ENCODE measurements around the gene RIOX2.
"Not testable (repeated sequence)": the region's sequence is repeated elsewhere in the genome, so short reads cannot be mapped to it uniquely, and the experiment has no call there.

RIOX2 gene

DNA sequence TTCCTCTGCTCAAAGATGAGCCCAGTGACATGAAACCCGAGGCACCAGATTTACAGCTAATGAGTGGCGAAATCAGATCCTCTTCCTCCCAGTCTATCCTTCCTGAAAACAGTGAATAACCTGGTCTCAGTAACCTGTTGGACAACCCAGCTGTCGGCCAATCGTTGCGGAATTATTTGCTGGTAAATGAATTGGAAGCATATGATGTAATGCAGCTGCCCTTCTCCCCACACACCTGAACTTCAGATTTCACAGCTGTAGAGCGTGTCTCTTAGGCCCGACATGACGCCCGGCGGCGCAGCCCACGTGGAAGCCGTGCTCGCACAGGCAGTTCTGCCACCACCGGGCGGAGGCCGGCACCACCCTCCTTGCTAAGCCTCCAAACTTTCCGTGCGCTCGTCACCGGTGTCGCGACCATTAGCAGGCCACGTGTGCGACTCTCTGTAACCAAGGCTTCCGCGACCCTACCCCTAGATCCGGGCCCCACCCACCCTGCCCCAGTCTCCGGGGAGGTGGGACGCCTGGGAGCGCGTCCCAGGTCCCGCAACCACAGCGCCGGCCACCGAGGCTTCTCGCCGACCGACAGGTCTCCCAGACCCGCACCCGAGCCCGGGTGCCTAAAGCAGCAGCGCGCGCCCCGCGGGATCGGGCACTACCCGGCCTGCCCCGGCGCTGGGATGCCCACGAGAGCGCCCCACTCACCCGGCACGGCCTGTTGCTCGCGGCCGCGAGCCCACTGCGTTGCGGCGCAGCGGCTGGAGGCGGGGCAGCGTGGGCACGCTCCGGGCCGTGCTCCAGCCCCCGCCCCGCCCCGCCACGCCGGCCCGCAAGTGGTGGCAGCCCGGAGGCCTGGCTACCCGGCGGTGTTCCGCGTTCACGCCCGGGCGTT is at the start of gene RIOX2:
TSS of gene RIOX2 (minus strand) at position 753 of the 889 bp plus-strand sequence. CDS start 4,838 bp downstream, outside the sequence.
- peak; percentile 73 to 76 for DNase-seq

DNA sequence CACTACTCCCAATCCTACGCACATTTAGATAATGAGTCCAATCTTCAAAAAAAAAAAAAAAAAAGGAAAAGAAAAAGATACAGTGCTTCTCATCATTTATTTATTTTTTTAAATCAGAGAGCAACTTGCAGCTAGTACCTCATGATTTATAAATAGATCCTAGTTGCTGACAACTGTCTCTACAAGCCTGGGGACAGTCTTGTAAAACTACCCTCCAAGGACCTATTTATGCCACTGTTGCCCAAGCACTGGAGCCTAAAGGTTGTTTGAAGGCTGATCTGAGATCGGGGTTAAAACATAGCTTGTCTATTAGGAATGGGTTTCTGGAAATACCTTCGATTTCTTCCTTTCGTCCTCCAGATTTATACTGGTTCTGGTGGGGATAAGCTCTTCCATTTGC is 48.2 kb upstream of the RIOX2 start:
- no peak for DNase-seq

DNA sequence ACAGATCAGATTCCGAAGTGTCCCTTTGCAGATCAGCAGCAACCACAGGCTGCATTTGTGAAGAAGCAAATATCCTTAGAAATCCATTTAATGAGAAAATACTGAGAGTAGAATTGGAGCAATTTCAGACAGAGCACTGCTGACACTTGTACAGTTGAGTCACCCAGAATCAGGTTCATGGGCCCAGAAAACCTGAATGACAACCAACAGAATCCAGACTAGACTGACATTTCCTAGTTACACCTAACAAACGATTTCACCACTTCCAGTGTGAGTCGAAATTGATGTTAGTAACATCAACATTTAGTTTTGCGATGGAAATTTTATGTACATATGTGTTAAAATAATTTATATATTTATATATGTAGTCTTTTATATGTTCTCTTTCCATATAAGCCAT is 46.1 kb upstream of the RIOX2 start:
- DNase-seq, result no peak

DNA sequence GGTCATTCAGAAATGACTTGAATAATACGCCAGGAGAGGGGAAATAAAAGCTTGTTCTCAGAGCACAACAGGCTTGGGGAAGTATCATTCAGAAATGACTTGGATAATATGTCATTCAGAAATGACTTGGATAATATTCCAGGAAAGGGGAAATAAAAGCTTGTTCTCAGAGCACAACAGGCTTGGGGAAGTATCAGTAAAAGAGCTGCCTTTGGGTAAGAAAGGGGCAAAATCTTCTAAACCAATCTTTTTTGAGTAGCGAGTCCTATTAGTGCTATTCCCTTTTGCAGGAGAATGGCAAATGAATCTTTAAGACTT is 42.0 kb upstream of the RIOX2 start:
- DNase-seq, result no peak

DNA sequence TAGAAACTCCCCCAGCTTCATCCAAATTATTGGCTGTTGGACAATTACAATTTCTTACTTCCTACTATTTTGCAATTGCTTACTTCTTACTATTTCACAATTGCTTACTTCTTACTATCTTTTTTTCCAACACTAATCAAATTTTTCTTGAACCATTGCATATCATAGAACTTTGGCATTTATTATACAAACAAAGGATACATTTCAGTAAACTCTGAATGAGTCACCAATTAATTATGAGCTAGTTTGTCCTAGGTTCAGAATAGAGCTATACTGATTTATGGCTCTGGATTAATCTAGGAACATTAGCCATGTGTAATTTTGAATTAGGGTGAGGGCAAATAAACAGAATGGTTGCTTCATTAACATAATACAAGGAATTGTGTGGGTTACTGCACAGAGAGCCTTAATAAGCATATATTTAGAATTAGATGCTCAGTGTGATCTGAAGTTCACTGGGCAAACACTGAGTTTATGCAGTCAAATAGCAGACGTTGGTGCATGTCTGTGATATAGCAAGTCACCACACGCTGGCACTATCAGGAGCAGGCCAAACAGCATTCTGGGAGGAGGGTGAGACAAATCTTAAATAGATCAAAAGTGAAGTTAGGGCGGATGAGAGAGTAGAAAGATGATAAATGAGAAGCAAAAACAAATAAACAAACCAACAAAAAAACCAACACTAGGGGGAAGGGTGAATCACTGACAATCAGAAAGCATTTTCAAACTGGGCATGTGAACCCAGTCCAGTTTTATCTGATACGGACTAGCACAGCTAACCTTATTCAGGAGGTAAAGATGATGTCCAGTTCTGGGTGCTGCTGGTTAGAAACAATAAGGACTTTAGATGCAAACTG is 41.4 kb upstream of the RIOX2 start:
- no peak for DNase-seq

DNA sequence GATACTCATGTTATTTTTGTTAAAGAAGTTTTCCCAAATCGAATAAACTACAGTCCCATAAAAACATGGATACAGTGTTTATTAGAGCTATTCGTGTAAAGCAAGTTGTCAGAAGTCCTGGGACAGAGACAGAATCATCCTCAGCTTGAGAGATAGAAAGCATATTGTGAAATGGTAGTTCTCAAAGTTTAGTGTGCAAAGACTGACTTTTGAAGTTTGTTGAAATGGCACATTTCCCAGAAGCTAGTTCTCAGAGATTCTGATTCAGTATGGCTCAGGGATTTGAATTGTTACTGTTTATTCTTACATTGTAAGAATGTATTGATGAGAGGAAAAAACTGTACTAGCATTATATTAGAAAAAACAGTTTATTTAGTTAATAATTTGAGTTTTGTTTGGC is 40.7 kb upstream of the RIOX2 start:
- no peak for DNase-seq

DNA sequence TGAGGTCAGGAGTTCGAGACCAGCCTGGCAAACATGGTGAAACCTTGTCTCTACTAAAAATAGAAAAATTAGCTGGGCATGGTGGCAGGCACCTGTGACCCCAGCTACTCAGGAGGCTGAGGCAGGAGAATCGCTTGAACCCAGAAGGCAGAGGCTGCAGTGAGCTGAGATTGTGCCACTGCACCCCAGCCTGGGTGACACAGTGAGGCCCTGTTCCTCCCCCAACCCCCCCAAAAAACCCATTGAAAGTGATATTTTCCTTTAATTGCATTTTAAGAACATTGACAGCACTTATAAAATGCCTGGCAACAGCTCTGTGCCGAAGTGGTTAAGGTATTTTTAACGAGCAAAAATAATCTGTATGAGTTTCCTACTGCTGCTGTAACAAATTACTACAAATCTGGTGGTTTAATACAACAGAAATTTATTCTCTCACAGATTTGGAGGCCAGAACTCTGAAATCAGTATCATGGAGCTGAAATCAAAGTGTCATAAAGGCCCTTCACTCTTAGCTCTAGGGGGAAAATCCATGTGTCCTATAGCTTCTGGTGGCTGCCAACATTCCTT is 38.7 kb upstream of the RIOX2 start:
- not testable (repeated sequence) for DNase-seq

DNA sequence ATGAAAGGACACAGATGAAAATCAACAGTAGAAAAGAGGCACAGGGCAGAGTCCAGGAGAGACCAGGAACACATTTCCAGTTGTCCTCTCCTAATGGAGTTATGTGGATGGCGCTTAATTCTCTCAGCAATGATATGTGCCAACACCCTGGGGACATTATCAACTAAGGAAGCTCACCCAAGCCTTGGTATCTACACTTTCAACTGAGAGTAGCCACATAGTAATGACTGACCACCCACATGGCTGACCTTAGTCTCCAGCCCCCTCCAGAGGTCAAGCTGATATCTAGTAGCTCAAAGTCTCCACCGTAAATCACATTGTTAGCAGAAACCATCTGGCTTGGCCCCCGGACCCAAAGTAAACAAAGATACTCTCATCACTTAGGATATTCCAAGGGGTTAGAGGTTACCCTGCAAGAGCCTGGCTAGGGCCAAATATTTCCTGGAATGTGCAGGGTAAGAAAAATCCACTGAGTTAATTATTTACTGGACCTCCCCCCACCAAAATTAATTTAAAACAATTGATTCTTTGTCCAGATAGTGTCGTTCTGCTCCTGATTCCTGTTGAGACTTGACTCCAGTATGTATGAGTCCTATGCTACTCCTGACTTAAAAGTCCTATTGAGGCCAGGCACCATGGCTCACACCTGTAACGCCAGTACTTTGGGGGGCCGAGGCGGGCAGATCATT is 38.1 kb upstream of the RIOX2 start:
- DNase-seq, result no peak

DNA sequence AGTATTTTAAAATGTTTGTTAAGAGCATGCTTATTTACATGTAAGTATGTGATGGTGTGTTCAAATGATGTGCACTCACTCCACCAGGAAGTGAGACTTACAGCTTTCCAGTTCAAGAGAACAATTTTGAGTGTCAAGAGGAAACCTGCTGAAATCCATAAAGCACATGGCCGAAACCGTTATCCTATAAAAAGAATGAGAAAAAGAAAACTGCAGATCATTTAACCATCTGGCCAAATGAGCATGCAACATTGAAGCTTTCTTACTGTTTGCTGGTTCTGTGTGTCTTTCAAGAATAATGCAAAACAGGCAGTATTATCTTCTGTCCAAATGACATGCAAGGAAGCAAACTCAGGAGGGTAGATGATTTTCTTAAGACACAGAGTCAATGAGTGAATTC is 36.6 kb upstream of the RIOX2 start:
- no peak for DNase-seq

DNA sequence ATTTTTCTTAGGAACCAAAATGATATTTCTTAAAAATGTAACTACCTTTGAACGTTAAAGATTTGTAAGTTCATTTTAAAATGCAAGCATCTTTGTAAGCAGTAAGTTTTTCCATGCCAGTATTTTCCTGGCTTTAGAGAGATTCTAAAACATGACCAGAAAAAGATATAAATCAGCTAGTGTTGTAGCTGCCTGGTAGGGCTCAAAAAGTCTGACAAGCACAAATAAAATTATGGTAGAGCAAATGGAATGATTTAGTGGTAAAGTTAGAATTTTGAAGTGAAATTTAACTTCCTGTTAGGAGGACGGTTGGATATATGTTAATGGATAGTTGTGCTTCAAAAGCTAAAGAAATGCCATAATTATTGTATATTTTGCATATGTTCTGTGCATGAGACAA is 33.2 kb upstream of the RIOX2 start:
- DNase-seq, result no peak

DNA sequence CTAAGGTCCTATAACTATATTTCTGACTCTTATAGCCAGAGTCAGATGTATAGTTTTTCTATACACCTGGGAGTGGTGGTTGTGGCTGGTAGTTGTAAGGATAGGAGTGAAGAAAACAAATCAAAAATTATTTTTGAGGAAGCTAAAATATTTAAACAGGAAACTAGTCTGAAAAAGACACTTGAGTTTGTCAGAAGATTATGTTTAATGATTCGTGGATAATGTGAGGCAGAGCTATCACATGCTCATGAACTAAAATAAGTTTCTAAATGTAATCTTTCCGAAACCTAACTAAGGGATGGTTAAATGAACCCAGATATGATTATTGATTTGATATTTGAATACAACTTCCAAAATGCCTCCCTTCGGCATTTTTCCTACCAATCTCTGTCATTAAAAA is 32.5 kb upstream of the RIOX2 start:
- no peak for DNase-seq

DNA sequence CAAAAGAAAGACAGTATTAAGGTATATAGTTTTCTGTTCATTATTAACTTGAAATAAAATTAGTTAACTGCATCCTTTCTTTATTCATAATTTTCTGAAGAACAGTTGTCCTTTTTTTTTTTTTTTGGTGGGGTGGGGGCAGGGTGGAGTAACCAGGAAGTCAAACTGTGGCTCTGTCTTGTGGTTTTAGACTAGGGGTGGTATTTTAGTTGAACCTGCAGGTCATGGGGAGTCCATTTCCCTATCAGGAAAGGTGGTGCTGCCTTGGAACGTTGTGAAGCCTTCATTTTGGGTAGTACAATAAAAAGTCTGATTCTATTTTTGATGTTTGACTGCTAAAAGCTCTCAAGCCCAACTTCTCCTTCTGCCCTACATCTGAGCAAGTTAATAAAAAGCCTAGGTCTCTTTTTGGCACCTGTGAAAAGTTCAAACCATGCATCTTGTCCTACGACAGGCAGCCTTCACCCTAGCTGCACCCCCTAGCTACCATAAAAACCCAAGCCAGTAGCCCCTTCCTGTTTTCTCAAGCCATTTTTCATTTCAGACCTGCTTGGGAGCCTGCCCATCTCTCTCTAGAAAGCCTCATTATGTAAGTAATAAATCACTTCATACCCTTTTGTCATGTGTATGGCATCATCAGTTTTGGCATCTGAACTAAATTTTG is 31.2 kb upstream of the RIOX2 start:
- peak in 1 of 2 donors; percentile 21 for DNase-seq

DNA sequence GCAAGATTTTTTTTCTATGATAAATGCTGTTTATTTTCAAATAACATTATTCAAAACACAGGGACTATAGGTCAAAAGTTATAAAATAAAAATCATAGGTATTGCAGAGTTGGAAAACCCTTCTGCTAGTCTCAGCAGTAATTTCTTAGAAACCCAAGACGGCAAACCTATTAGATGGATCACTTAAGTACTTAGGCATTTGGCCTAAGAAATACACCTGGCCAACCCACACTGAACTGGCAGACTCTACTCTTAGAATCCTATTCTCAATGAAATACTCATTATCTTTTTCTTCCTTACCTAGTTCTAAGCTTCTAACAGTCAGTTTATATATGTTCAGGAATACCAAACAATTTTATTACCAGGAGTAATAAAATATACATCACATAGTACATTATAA is 30.5 kb upstream of the RIOX2 start:
- DNase-seq, result no peak

DNA sequence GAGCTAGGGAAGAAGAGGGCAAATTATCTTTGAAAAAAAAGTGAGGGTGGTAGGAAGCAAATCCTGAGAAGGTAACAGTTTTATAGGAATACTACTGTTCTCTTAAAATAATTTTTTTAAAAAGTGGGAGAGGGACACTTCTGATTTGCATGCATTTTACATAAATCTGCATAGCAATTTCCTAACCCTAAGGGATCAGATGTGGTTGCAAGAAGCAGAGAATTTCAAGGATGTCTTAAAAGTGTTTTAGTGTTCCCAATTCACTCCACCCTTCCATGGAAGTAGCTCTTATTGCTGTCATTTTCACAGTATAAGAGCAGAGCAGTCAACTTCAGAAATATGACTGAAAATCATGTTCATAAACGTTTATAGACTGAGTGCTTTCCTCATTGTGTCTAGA is 27.8 kb upstream of the RIOX2 start:
- no peak for DNase-seq

DNA sequence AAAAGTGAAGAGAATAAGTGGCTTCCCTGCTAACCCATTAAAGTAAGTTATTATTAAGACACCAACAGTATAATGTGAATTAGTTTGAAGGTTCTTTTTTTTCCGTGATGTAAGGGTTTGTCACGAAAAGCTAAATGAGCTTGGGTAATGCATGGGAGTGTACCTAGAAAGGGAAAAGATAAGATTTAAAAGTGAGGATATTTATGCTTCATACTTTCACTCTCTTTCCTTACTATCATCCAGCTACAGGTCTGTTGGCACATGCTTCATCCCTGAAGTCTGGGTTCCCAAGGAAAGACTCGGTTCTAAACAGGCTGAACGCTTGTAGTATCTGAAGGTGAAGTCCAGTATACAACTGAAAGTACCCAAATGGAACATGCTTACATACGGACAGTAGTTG is 26.9 kb upstream of the RIOX2 start:
- no peak for DNase-seq

DNA sequence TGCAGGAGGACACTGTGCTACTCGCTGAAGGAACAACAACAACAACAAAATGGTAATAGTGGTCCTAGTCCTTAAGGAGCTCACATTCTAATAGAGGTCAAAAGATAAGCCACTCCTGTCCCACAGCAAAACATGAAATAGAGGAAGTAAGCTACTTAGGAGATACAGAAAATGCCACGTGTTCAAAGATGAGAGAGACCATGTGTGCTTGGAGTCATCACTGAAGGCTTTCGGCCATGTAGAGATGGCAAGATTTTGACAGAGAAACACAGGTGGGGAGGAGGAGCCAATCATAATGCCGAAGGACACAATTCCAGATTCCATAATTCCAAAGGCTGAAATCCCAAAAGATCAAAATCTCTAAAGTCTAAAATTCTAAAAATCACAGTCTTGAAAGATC is 24.8 kb upstream of the RIOX2 start:
- DNase-seq, result no peak

DNA sequence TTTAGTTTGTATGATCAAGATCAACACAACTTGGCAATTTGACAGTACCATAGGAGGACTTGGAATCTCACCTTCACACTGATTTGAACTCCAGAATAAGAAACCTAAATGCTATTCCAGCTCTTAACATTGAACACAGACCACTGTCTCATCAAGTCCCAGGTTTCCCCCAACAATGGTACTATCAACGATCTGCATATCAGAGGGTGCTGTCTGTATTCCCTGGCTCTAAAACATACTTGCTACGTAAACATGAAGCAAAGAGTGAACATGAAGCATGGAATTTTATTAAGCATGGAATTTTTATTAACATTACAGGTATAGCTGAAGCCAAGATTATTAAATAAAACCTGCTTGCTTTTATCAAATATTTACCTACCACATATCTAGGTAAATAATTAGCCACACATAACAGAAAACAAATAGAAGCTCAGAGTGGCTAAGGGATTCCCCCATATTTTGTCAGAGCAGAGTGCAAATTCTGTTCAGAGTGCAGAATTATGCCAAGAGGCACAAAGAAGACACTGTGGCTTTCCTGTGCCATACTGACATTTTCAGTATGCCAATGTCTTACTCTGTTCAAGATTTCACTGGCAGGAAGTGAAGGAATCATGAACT is 22.2 kb upstream of the RIOX2 start:
- DNase-seq, result no peak

DNA sequence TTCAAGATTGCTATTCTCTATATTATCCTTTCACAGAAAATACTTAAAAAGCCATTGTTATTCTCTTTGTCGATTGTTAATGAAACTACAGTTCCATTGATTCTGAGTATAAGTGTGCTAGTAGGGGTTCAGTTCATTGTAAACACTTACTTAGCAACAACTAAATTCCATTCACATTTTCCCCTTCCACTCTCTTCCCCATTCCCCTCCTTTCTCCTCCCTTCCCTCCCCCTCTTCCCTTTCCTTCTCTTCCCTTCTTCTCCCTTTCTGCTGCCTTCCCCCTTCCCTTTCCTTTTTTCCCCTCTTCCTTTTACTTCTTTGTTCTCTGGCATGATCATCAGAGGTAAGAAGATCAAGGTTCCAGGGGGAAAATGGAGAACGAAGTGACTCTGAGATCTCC is 21.3 kb upstream of the RIOX2 start:
- DNase-seq, result no peak

DNA sequence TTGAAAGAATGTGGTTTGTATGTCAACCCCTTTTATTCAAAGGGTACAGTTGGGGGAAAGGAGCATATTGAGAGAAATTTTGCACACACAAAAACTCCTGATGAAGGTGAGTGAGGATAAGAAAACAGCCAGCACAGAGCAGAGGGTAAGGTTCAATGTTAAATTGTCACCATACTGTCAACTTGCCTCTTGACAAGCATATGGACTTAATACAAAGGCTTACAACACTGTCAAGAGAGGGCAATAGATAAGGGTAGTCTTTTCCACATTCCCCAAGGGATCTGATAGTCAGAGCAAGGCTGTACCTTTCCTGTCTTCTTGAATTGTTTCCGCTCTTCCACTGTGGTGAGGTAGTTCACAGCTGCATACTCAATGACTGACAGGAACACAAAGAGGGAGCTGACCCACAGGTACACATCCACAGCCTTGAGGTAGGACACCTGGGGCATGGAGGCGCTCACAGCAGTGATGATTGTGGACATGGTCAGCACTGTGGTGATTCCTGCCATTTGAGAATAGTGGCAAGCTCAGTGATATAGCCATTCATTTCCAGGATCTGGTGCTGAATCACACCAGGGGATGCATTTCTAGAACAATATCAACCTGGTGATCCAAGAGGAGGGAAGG is 20.4 kb upstream of the RIOX2 start:
- DNase-seq, result no peak

DNA sequence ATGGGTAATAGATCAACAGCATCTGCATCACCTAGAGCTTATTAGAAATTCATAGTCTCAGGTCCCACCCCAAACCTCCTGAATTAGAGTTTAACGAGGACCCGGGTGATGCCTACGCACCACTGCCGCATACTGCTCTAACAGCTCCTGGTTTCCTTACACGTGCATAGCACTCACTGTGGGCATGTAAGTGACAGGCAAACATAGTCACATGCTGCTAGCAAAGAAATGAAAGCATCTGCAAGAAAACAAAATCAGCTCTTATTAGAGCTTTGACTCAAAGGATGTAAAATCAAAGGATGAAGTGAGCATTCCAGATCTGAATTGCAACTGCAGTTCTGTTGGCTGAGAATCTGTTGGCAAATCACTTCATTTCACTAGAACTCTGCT is 19.1 kb upstream of the RIOX2 start:
- peak in 1 of 2 donors; percentile 30 for DNase-seq

DNA sequence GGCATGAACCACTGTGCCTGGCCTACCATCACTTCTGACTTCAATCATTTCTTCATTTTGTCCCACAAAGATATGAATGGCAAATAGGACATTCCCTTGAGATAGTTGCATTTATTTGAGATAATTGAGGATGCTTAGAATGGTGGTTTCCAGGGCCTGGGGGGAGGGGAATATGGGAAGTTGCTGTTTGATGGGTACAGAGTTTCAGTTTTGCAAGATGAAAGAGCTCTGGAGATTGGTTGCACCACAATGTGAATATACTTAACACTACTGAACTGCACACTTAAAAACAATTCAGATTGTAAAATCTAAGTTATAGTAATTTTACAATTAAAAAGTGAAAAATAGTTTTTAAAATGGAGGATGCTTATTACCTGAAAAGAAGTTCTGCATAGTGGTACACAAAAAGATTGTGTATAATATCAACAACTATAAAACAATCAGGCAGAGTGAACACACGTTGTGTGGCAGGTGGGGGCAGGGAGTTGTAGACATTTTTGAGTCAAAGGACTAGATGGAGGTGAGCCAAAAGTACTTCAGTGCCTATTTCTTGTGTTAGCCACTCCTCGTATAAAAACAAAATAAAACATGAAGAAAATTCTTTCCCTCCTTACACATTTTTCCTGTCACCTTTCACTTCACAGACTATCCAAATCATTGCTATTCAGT is 18.5 kb upstream of the RIOX2 start:
- DNase-seq, result peak in 1 of 2 donors; percentile 10
